HG02642 (cell line): ENCODE measurements around the gene ANKRD13A.
"Not testable (repeated sequence)": the region's sequence is repeated elsewhere in the genome, so short reads cannot be mapped to it uniquely, and the experiment has no call there.

Source experiments
- ATAC-seq: cut with Tn5 transposase; IDR thresholded peaks from one replicate; pipeline ENCODE4 v1.9.1; 2021; ENCODE audit warnings: mild to moderate bottlenecking; ENCODE audit not compliant: unreplicated experiment, poor library complexity

The ANKRD13A gene

GRCh38 chr12:110005319-110005973 lies 6.2 kb downstream of the ANKRD13A start:
- no peak for ATAC-seq

GRCh38 chr12:110006115-110006514 lies 6.9 kb downstream of the ANKRD13A start:
- ATAC-seq: no peak

GRCh38 chr12:110007881-110008280 lies 8.7 kb downstream of the ANKRD13A start:
- no peak for ATAC-seq

GRCh38 chr12:110008681-110009398 lies 9.6 kb downstream of the ANKRD13A start:
- not testable (repeated sequence) for ATAC-seq

GRCh38 chr12:110010853-110011723 lies 11.9 kb downstream of the ANKRD13A start:
- peak; percentile 26 for ATAC-seq

- ATAC-seq: peak; percentile 65
These were observed 12.9 kb downstream of the ANKRD13A start for GRCh38 chr12:110012137-110012536.

GRCh38 chr12:110012659-110013058 lies 13.4 kb downstream of the ANKRD13A start:
- ATAC-seq: no peak

- ATAC-seq: no peak
These were observed 15.9 kb downstream of the ANKRD13A start for GRCh38 chr12:110015132-110015531.

- ATAC-seq: no peak
These were observed 21.7 kb downstream of the ANKRD13A start for GRCh38 chr12:110020956-110021355.

- ATAC-seq: no peak
These were observed 24.1 kb downstream of the ANKRD13A start for GRCh38 chr12:110023059-110023980.

GRCh38 chr12:110024051-110024450 lies 24.8 kb downstream of the ANKRD13A start:
- no peak for ATAC-seq

- no peak for ATAC-seq
These were observed 29.1 kb downstream of the ANKRD13A start for GRCh38 chr12:110028323-110028722.

GRCh38 chr12:110029290-110029815 lies 30.1 kb downstream of the ANKRD13A start:
- no peak for ATAC-seq

- ATAC-seq: no peak
These were observed 34.7 kb downstream of the ANKRD13A start for GRCh38 chr12:110033888-110034287.

- ATAC-seq: no peak
These were observed 36.4 kb downstream of the ANKRD13A start for GRCh38 chr12:110035534-110036104.

GRCh38 chr12:110037315-110037714 lies 38.1 kb downstream of the ANKRD13A start:
- ATAC-seq: no peak

- no peak for ATAC-seq
These were observed 39.5 kb downstream of the ANKRD13A start for GRCh38 chr12:110038741-110039084.

GRCh38 chr12:110039085-110039807 lies 40.0 kb downstream of the ANKRD13A start:
- no peak for ATAC-seq

- ATAC-seq: no peak
These were observed 43.0 kb downstream of the ANKRD13A start for GRCh38 chr12:110042264-110042663.
